B cell (primary cell): ENCODE measurements around the gene TUBAL3.

Experiments
- EZH2 ChIP-seq: IDR thresholded peaks from 2 replicates; pipeline ENCODE4 v1.6.1; 2012; ENCODE audit warnings: borderline replicate concordance, low read depth, mild to moderate bottlenecking, moderate library complexity, low read length; ENCODE audit not compliant: insufficient read depth, poor library complexity, severe bottlenecking
- TF ChIP-seq, protein P1 (sequence below): fragments of 200-600 bp; IDR thresholded peaks from one replicate; pipeline ENCODE4 v1.8.0; 2022; ENCODE audit warnings: antibody characterized with exemption, mild to moderate bottlenecking

DNA sequence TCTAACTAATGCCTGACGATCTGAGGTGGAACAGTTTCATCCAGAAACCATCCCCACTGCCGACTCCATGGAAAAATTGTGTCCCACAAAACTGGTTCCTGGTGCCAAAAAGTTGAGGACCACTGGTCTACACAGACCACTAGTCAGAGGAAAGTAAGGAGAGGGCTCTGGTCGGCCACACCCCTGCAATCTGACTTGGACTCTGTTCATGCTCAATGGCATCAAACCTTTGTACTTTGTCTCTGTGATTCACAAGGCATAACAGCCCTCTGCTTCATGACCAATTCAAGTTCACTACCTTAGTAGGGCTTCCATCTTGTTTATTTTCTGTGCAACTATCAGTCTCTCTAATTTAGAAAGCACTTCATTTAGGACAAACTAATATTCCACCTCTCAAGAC is 1.8 kb downstream of the TUBAL3 start:
- TF ChIP-seq, protein P1, sequence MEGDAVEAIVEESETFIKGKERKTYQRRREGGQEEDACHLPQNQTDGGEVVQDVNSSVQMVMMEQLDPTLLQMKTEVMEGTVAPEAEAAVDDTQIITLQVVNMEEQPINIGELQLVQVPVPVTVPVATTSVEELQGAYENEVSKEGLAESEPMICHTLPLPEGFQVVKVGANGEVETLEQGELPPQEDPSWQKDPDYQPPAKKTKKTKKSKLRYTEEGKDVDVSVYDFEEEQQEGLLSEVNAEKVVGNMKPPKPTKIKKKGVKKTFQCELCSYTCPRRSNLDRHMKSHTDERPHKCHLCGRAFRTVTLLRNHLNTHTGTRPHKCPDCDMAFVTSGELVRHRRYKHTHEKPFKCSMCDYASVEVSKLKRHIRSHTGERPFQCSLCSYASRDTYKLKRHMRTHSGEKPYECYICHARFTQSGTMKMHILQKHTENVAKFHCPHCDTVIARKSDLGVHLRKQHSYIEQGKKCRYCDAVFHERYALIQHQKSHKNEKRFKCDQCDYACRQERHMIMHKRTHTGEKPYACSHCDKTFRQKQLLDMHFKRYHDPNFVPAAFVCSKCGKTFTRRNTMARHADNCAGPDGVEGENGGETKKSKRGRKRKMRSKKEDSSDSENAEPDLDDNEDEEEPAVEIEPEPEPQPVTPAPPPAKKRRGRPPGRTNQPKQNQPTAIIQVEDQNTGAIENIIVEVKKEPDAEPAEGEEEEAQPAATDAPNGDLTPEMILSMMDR = no peak
- TF ChIP-seq EZH2 = no peak
